NCI-H1092 treated with DMSO at 0.1 percent for 48 hours (cell line): ENCODE measurements around the gene KRTAP2-2.
"Not testable (repeated sequence)": the region's sequence is repeated elsewhere in the genome, so short reads cannot be mapped to it uniquely, and the experiment has no call there.

ENCODE experiments used
- DNase-seq: peaks from one replicate; lab custom pipeline; 2025; lab: John Stamatoyannopoulos, UW

KRTAP2-2 gene

GRCh38 chr17:41055130-41055529, at the start of gene KRTAP2-2:
Gene KRTAP2-2 (minus strand): TSS chr17:41055230. CDS start chr17:41055211, 19 bp downstream.
- not testable (repeated sequence) for DNase-seq

GRCh38 chr17:41104386-41105038, 49.5 kb upstream of the KRTAP2-2 start:
- DNase-seq = not testable (repeated sequence)

GRCh38 chr17:41103896-41104295, 48.9 kb upstream of the KRTAP2-2 start:
- no peak for DNase-seq

- DNase-seq = no peak
Measured at GRCh38 chr17:41101586-41102259, 46.7 kb upstream of the KRTAP2-2 start, which contains the start of gene KRTAP4-16. Gene KRTAP4-16 (minus strand): TSS chr17:41102209. CDS start chr17:41102209, 0 bp downstream.

GRCh38 chr17:41099682-41100480, 44.9 kb upstream of the KRTAP2-2 start:
- DNase-seq = not testable (repeated sequence)

GRCh38 chr17:41098481-41098880, 43.5 kb upstream of the KRTAP2-2 start:
- DNase-seq = no peak

- no peak for DNase-seq
Measured at GRCh38 chr17:41098042-41098441, 43.0 kb upstream of the KRTAP2-2 start, which contains the start of gene KRTAP4-8. Gene KRTAP4-8 (minus strand): TSS chr17:41098142. CDS start chr17:41098084, 58 bp downstream.

GRCh38 chr17:41096055-41096454, 41.0 kb upstream of the KRTAP2-2 start:
- DNase-seq = no peak

GRCh38 chr17:41088760-41089352, 33.8 kb upstream of the KRTAP2-2 start:
- DNase-seq = not testable (repeated sequence)

- DNase-seq = not testable (repeated sequence)
Measured at GRCh38 chr17:41084100-41084856, 29.2 kb upstream of the KRTAP2-2 start, which contains the start of gene KRTAP4-7. Gene KRTAP4-7 (plus strand): TSS chr17:41084150. CDS start chr17:41084207, 57 bp downstream.

- not testable (repeated sequence) for DNase-seq
Measured at GRCh38 chr17:41083427-41083826, 28.4 kb upstream of the KRTAP2-2 start.

- DNase-seq = no peak
Measured at GRCh38 chr17:41082626-41083025, 27.6 kb upstream of the KRTAP2-2 start.

- no peak for DNase-seq
Measured at GRCh38 chr17:41076788-41077187, 21.8 kb upstream of the KRTAP2-2 start.

- no peak for DNase-seq
Measured at GRCh38 chr17:41073676-41074075, 18.6 kb upstream of the KRTAP2-2 start.

- no peak for DNase-seq
Measured at GRCh38 chr17:41071606-41072360, 16.8 kb upstream of the KRTAP2-2 start.

GRCh38 chr17:41069031-41069430, 14.0 kb upstream of the KRTAP2-2 start:
- DNase-seq = no peak

- no peak for DNase-seq
Measured at GRCh38 chr17:41067281-41067680, 12.3 kb upstream of the KRTAP2-2 start.

- DNase-seq = no peak
Measured at GRCh38 chr17:41065829-41066624, 11.0 kb upstream of the KRTAP2-2 start, which contains the start of gene KRTAP2-4. Gene KRTAP2-4 (minus strand): TSS chr17:41065879. CDS start chr17:41065845, 34 bp downstream.

- not testable (repeated sequence) for DNase-seq
Measured at GRCh38 chr17:41065016-41065689, 10.1 kb upstream of the KRTAP2-2 start.
